ENCODE data around the gene KRTAP4-6. TPM values are rescaled to one million over a fixed set of nuclear protein-coding genes. Genes with fewer than 3 reads are reported as not detected.

Gene KRTAP4-6
- total and polyA plus RNA-seq, 2 of the 13 experiments (the other 11 are each of a cell fraction or from before 2014, with no cell fraction given): not detected

GRCh38 chr17:41147531-41148204 is 7.3 kb upstream of the KRTAP4-6 start:
- peak; percentile 85 for TF ChIP-seq HNRNPK (IDR thresholded peaks at IDR 0.05; ENCODE audit: low read depth, low read length, poor library complexity, severe bottlenecking)
- TF ChIP-seq, protein P1, sequence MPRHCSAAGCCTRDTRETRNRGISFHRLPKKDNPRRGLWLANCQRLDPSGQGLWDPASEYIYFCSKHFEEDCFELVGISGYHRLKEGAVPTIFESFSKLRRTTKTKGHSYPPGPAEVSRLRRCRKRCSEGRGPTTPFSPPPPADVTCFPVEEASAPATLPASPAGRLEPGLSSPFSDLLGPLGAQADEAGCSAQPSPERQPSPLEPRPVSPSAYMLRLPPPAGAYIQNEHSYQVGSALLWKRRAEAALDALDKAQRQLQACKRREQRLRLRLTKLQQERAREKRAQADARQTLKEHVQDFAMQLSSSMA (CRISPR knock-in tag; IDR thresholded peaks at IDR 0.05): no peak
- FAIRE-seq (no peak), ATAC-seq (no peak), DNase-seq (ENCODE audit: low spot score) (no peak)
- BruUV-seq (replicated peaks): no TSS peak
- Histone ChIP-seq H4K20me1 (ENCODE audit: insufficient read depth, low read length) (no peaks in the 10 kb centered on the region), H2AFZ (ENCODE audit: low read length) (no peak overlapping the region), H3K4me1 (ENCODE audit: insufficient read depth, low read length) (no peaks in the 10 kb centered on the region), H3K4me2 (ENCODE audit: low read depth, low read length) (no peak overlapping the region), H3K4me3 (replicated peaks in 1 of 3; ENCODE audit: insufficient read depth in 1 of 3, low read depth in 2 of 3, low read length in 3 of 3) (no peak overlapping the region), H3K9ac (ENCODE audit: insufficient read depth, low read depth, low read length) (no peak overlapping the region), H3K27ac (ENCODE audit: extremely low read length, insufficient read depth, low read length) (no peak overlapping the region), H3K79me2 (ENCODE audit: insufficient read depth, low read length) (no peaks in the 10 kb centered on the region), H3K36me3 (replicated peaks in 1 of 2; ENCODE audit: control insufficient read depth in 1 of 2, insufficient read depth in 2 of 2, low read length in 2 of 2) (no peaks in the 10 kb centered on the region), H3K27me3 (ENCODE audit: control insufficient read depth in 1 of 2, insufficient read depth in 2 of 2, low read length in 2 of 2) (no peaks in the 10 kb centered on the region), H3K9me3 (ENCODE audit: low read length) (peaks cover 17% of the 10 kb centered on the region)
- 51% methylated on average over 2 of the region's 2 CpGs for WGBS (ENCODE audit: low lambda C conversion rate)
- ChIA-PET POLR2A (no interaction called here), CTCF (ENCODE audit: low intra/inter-chr PET ratio, low total read pairs) (no interaction called here)
- in situ Hi-C loops (cut with HindIII; ENCODE audit: extremely low pct_ligation_motif_present, low pct_unique_long_range_greater_than_20kb) (no loop called here), intact Hi-C loops (cut with micrococcal nuclease; ENCODE audit: unreplicated experiment) (no loop called here)

- 0% methylated on average over 2 of the region's 2 CpGs for WGBS (ENCODE audit: low lambda C conversion rate)
- H3K27ac ChIP-seq (ENCODE audit: extremely low read length, insufficient read depth, low read length): no peak overlapping the region
- H2AFZ ChIP-seq (ENCODE audit: low read length): no peak overlapping the region
- H3K9ac ChIP-seq (ENCODE audit: insufficient read depth, low read depth, low read length): no peak overlapping the region
- POLR2A ChIA-PET: no interaction called here
- no peaks in the 10 kb centered on the region for H3K36me3 ChIP-seq (replicated peaks in 1 of 2; ENCODE audit: control insufficient read depth in 1 of 2, insufficient read depth in 2 of 2, low read length in 2 of 2)
- H3K4me2 ChIP-seq (ENCODE audit: low read depth, low read length): no peak overlapping the region
- ATAC-seq (no peak), DNase-seq (ENCODE audit: low spot score) (no peak), FAIRE-seq (no peak)
- H3K9me3 ChIP-seq (ENCODE audit: low read length): peaks cover 36% of the 10 kb centered on the region
- TF ChIP-seq KDM1A (CRISPR knock-in tag; IDR thresholded peaks at IDR 0.05) (no peak), U2AF2 (IDR thresholded peaks at IDR 0.05; ENCODE audit: low read depth, low read length) (peak; percentile 40; the same call in 1 of the 2 replicates), ZNF503 (CRISPR knock-in tag; IDR thresholded peaks at IDR 0.05) (no peak), PAWR (CRISPR knock-in tag; IDR thresholded peaks at IDR 0.05; ENCODE audit: borderline replicate concordance) (no peak), ZNF260 (CRISPR knock-in tag; IDR thresholded peaks at IDR 0.05; ENCODE audit: borderline replicate concordance, low read depth) (no peak)
- H4K20me1 ChIP-seq (ENCODE audit: insufficient read depth, low read length): no peaks in the 10 kb centered on the region
- no peaks in the 10 kb centered on the region for H3K4me1 ChIP-seq (ENCODE audit: insufficient read depth, low read length)
- in situ Hi-C loops (cut with HindIII; ENCODE audit: extremely low pct_ligation_motif_present, low pct_unique_long_range_greater_than_20kb) (no loop called here), intact Hi-C loops (cut with micrococcal nuclease; ENCODE audit: unreplicated experiment) (no loop called here)
- H3K27me3 ChIP-seq (ENCODE audit: control insufficient read depth in 1 of 2, insufficient read depth in 2 of 2, low read length in 2 of 2): no peaks in the 10 kb centered on the region
- no peaks in the 10 kb centered on the region for H3K79me2 ChIP-seq (ENCODE audit: insufficient read depth, low read length)
- no TSS peak for BruUV-seq (replicated peaks)
- CTCF ChIA-PET (ENCODE audit: low intra/inter-chr PET ratio, low total read pairs): no interaction called here
- H3K4me3 ChIP-seq (replicated peaks in 1 of 3; ENCODE audit: insufficient read depth in 1 of 3, low read depth in 2 of 3, low read length in 3 of 3): no peak overlapping the region
Observed at GRCh38 chr17:41145261-41145660, 4.9 kb upstream of the KRTAP4-6 start.
